GM18870 (cell line): ENCODE results near the gene ZNF470.

Experiments
- ATAC-seq: cut with Tn5 transposase; IDR thresholded peaks from one replicate; pipeline ENCODE4 v1.9.1; 2021; ENCODE audit warnings: moderate library complexity; ENCODE audit not compliant: unreplicated experiment

ZNF470 gene

GRCh38 chr19:56608274-56608964 is 41.2 kb downstream of the ZNF470 start:
- no peak for ATAC-seq

GRCh38 chr19:56611288-56611687 is 44.0 kb downstream of the ZNF470 start:
- no peak for ATAC-seq

- ATAC-seq = no peak
Observed at GRCh38 chr19:56612737-56613136, 45.5 kb downstream of the ZNF470 start.

GRCh38 chr19:56613639-56614038 is 46.4 kb downstream of the ZNF470 start:
- no peak for ATAC-seq

- ATAC-seq = no peak
Observed at GRCh38 chr19:56617531-56617930, 50.3 kb downstream of the ZNF470 start.

- no peak for ATAC-seq
Observed at GRCh38 chr19:56619121-56619520, 51.9 kb downstream of the ZNF470 start.

- no peak for ATAC-seq
Observed at GRCh38 chr19:56622374-56622773, 55.1 kb downstream of the ZNF470 start.

- no peak for ATAC-seq
Observed at GRCh38 chr19:56623006-56623405, 55.7 kb downstream of the ZNF470 start.

- no peak for ATAC-seq
Observed at GRCh38 chr19:56625708-56626107, 58.4 kb downstream of the ZNF470 start.

GRCh38 chr19:56633021-56633420 is 65.8 kb downstream of the ZNF470 start:
- ATAC-seq = no peak

- no peak for ATAC-seq
Observed at GRCh38 chr19:56637976-56638555, 70.8 kb downstream of the ZNF470 start.
